Heart right ventricle (tissue), 16 donors: Measurements from ENCODE around the gene PRDM11. TPM values are rescaled to one million over a fixed set of nuclear protein-coding genes. Genes with fewer than 3 reads are reported as not detected.

Source experiments
- ATAC-seq, 8 donors: fragments of 200-7000 bp; cut with Tn5 transposase; one replicate each; pipeline ENCODE4 v1.9.1; 2020; ENCODE audit warnings: mild to moderate bottlenecking in 8 of 8, moderate library complexity in 8 of 8, moderate number of reproducible peaks in 1 of 8
- DNase-seq, 2 donors: peaks; one replicate each; pipeline ENCODE4 v3.0.0-alpha.2; 2020
- H3K27ac ChIP-seq, 10 donors: fragments of 200-600 bp; sonication (generic) in 2 of 10; one replicate each; pipeline versions ENCODE4 v1.5.0 to v1.8.0; 2020 to 2022; ENCODE audit warnings: mild to moderate bottlenecking in 3 of 10
- H3K27me3 ChIP-seq, 7 donors: fragments of 200-600 bp; one replicate each; pipeline ENCODE4 v1.8.0; 2021 to 2022; ENCODE audit warnings: mild to moderate bottlenecking in 2 of 7
- H3K36me3 ChIP-seq, 9 donors: fragments of 200-600 bp; sonication (generic) in 1 of 9; one replicate each; pipeline versions ENCODE4 v1.5.0 to v1.8.0; 2020 to 2022; ENCODE audit warnings: mild to moderate bottlenecking in 2 of 9
- H3K4me1 ChIP-seq, 9 donors: fragments of 200-600 bp; sonication (generic) in 1 of 9; one replicate each; pipeline versions ENCODE4 v1.5.0 to v1.8.0; 2020 to 2022; ENCODE audit warnings: mild to moderate bottlenecking in 4 of 9
- H3K4me3 ChIP-seq, 10 donors: fragments of 200-600 bp; sonication (generic) in 2 of 10; one replicate each; pipeline versions ENCODE4 v1.5.0 to v1.8.0; 2020 to 2022; ENCODE audit warnings: mild to moderate bottlenecking in 7 of 10, moderate library complexity in 2 of 10
- H3K9me3 ChIP-seq, 11 donors: fragments of 200-600 bp in 10 of 11; sonication (generic) in 2 of 11; one replicate each; pipeline versions ENCODE4 v1.5.0 to v1.8.0; 2013 to 2022; ENCODE audit warnings: mild to moderate bottlenecking in 2 of 11, control low read depth in 1 of 11, moderate library complexity in 1 of 11
- WGBS, 2 donors: extraction: QIAGEN DNeasy Blood & Tissue Kit; methylation state at CpG; one replicate each; pipeline ENCODE4 v1.1.7; 2013; ENCODE audit warnings: inconsistent platforms in 1 of 2; 5-methylcytosine and 5-hydroxymethylcytosine counted together
- intact Hi-C, 10 donors: fragments of 100-400 bp; cut with DNase I; formaldehyde crosslinking; loops; one replicate each; pipeline versions ENCODE4 v1.11.1 to v1.14.2; 2022
- polyA plus RNA-seq, 2 donors: library from polyadenylated mRNA; stranded (reverse); fragments of 200-250 nt; gene quantifications; one replicate each; pipeline ENCODE4 v1.2.3, GENCODE V29; 2013
- total RNA-seq, 10 donors: library from RNA; stranded (reverse); fragmentation: NEBNext Ultra II Directional in 3 of 10; extraction: Animal tissue kit (Norgen Biotek cat#: 25700) in 3 of 10; gene quantifications; one replicate each; pipeline versions ENCODE4 v1.2.1 to v1.2.4, GENCODE V29; 2021 to 2023
- TF ChIP-seq, protein P1 (sequence below), 9 donors: fragments of 200-600 bp; sonication (generic) in 2 of 9; IDR thresholded peaks; one replicate each; pipeline versions ENCODE4 v1.5.0 to v1.8.0; 2021 to 2022; ENCODE audit warnings: antibody characterized with exemption in 9 of 9, mild to moderate bottlenecking in 5 of 9, moderate library complexity in 1 of 9
- donor health status: Arrhythmogenic right ventricular cardiomyopathy.
- donor health status: ischemic (EF 13 %, LVEDD 7.1; RV severe dilation, severe dysfunction).
- donor health status: healthy with polysubstance abuse.
- donor health status: DM: no; HTN: yes; CAD: no.
- donor health status: DM: no; HTN: no; CAD: no.
- donor health status: ischemic (EF 25% LVEDD 6.9; RV normal size, moderate dysfunction).
- donor health status: ischemic (EF 25% LVEDD 5.7; RV mildly dilated, moderate dysfunction).
- donor health status: healthy.
- donor health status: DM: yes; HTN: yes; CAD: no.
- donor health status: Ischemic cardiomyopathy.
- donor health status: ischemic (EF 35%, LVEDD 5.7; RV mildly dilated, moderate dysfunction).
- donor health status: nonischemic (EF 11% LVEDD 7.7; RV severe dilation, severe dysfunction).
- donor health status: DM: yes; HTN: yes; CAD: no.
- donor health status: PGD.
- donor health status: ischemic (EF 29% LVEDD 5.4; RV normal size, mild dysfunction).
- donor health status: nonischemic (EF 23%, LVEDD 6.1; RV moderate dilation, normal function).

PRDM11 gene
- total and polyA plus RNA-seq, 12 donors, result 4.6 to 22.0 (median 14.8) TPM

DNA sequence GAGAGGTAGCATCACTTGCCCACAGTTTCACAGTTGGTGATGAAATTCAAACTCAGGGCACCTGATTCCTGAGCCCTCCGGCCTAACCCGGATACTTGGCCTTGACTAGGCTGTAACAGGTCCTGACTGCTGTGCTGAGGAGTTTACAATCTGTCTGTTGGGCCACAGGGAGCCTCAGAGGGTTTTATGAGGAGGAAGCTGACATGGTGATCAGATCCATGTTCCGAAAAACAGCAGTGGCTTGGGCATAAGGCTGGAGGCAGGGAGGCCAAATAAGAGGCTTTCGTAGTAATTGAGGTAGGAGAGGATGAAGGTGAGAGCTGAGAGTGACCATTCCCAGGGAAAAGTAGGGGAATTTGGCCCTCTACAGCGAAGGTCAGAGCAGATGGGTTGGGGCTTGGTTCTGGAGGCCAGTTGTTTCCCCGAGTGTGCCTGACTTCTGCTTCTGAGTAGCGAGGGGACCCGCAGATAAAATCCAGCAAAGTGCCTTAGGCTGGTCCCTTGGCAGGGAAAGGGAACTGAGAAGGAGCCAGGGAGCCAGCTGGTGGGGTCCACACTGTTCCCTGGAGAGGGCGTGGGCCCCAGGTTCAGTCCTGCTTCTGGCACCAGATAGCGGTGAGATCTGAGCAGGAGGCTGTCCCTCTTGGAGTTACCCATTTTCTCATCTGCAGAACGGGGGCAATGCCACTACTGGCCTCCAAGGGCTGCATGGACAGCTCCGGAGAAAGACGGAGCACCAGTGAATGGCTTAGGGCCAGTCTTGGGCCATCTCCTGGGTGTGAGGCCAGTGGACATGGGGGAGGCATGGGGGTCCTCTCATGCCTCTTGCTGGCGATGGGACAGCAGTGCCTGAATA lies 6.5 kb downstream of the PRDM11 start:
- 90 to 91% methylated on average over 14 of the region's 14 CpGs for WGBS, 2 donors
- no peaks in the 10 kb centered on the region for H3K36me3 ChIP-seq
- no peak for DNase-seq
- no peak for ATAC-seq
- peaks cover 20 to 70% (median 41%) of the 10 kb centered on the region in 9 donors for H3K4me1 ChIP-seq
- H3K4me3 ChIP-seq, result no peak overlapping the region
- intact Hi-C loops, result no loop called here
- H3K27ac ChIP-seq, result no peak overlapping the region
- H3K9me3 ChIP-seq, result no peaks in the 10 kb centered on the region
- TF ChIP-seq, protein P1, sequence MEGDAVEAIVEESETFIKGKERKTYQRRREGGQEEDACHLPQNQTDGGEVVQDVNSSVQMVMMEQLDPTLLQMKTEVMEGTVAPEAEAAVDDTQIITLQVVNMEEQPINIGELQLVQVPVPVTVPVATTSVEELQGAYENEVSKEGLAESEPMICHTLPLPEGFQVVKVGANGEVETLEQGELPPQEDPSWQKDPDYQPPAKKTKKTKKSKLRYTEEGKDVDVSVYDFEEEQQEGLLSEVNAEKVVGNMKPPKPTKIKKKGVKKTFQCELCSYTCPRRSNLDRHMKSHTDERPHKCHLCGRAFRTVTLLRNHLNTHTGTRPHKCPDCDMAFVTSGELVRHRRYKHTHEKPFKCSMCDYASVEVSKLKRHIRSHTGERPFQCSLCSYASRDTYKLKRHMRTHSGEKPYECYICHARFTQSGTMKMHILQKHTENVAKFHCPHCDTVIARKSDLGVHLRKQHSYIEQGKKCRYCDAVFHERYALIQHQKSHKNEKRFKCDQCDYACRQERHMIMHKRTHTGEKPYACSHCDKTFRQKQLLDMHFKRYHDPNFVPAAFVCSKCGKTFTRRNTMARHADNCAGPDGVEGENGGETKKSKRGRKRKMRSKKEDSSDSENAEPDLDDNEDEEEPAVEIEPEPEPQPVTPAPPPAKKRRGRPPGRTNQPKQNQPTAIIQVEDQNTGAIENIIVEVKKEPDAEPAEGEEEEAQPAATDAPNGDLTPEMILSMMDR (IDR thresholded peaks at IDR 0.05), result no peak
- H3K27me3 ChIP-seq, result no peaks in the 10 kb centered on the region

DNA sequence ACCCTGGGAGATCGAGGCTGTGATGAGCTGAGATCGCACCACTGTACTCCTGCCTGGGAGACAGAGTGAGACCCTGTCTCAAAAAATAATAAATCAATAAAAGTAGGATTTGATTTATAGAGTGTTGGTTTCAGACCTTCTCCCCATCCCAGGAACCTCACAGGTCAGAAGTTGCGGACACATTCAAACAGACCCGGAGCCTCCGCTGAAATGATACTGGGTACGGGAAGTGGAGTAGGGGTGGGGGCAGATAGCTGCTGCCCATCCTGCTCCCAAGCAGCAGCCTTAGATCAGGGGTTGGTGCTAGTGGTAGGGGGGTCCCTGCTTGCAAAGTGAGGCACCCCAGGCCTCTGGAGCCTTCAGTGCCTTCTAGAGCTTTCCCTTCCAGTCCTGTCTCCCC lies 7.8 kb downstream of the PRDM11 start:
- no peak for DNase-seq
- no peak for ATAC-seq
- H3K4me1 ChIP-seq, result peaks cover 29 to 72% (median 44%) of the 10 kb centered on the region in 9 donors
- no peaks in the 10 kb centered on the region for H3K9me3 ChIP-seq
- H3K36me3 ChIP-seq, result no peaks in the 10 kb centered on the region
- H3K27ac ChIP-seq, result peak overlapping the region in 1 of 10 donors; percentile 26
- no peak overlapping the region for H3K4me3 ChIP-seq
- TF ChIP-seq, protein P1 (IDR thresholded peaks at IDR 0.05), result no peak
- intact Hi-C loops, result no loop called here
- 89 to 96% methylated on average over 6 of the region's 6 CpGs for WGBS, 2 donors
- H3K27me3 ChIP-seq, result no peaks in the 10 kb centered on the region

GRCh38 chr11:45155058-45155551 lies 8.7 kb downstream of the PRDM11 start:
- ATAC-seq (peak in 6 of 8 donors; percentile 12 to 47 (median 26)), DNase-seq (no peak)
- Histone ChIP-seq H3K4me1 (peaks cover 31 to 77% (median 50%) of the 10 kb centered on the region in 9 donors), H3K27me3 (no peaks in the 10 kb centered on the region), H3K4me3 (no peak overlapping the region), H3K27ac (peak overlapping the region in 4 of 10 donors; percentile 2 to 51 (median 32)), H3K36me3 (no peaks in the 10 kb centered on the region), H3K9me3 (no peaks in the 10 kb centered on the region)
- TF ChIP-seq, protein P1 (IDR thresholded peaks at IDR 0.05), result no peak
- intact Hi-C loops, result no loop called here
- WGBS, 2 donors, result 55 to 66% methylated on average over 11 of the region's 11 CpGs

- Histone ChIP-seq H3K27ac (peak overlapping the region in 2 of 10 donors; percentile 2 to 51), H3K4me3 (no peak overlapping the region), H3K9me3 (no peaks in the 10 kb centered on the region), H3K4me1 (peaks cover 31 to 80% (median 52%) of the 10 kb centered on the region in 9 donors), H3K36me3 (no peaks in the 10 kb centered on the region), H3K27me3 (no peaks in the 10 kb centered on the region)
- intact Hi-C loops, result no loop called here
- no peak for ATAC-seq
- TF ChIP-seq, protein P1 (IDR thresholded peaks at IDR 0.05), result no peak
- WGBS, 2 donors, result 72 to 78% methylated on average over 4 of the region's 4 CpGs
- DNase-seq, result no peak
Measured at GRCh38 chr11:45155627-45156180, 9.3 kb downstream of the PRDM11 start.
